Left lung (tissue), 10 donors: Measurements from ENCODE around the gene ERICH6B. TPM values are rescaled to one million over a fixed set of nuclear protein-coding genes. Genes with fewer than 3 reads are reported as not detected.
A peak's percentile ranks its signal among the peaks of the same experiment; 100 is the strongest.

Source experiments
- ATAC-seq: fragments of 200-7000 bp; cut with Tn5 transposase; one replicate; pipeline ENCODE4 v1.9.1; 2020; ENCODE audit warnings: moderate library complexity
- DNase-seq, 4 donors: peaks; one replicate each; pipeline ENCODE4 v3.0.0-alpha.2; 2013 to 2020
- H3K27ac ChIP-seq, 2 donors: fragments of 200-600 bp; sonication (generic) in 1 of 2; one replicate each; pipeline versions ENCODE4 v1.5.0 to v1.8.0; 2020 to 2021
- H3K27me3 ChIP-seq, 2 donors: fragments of 200-600 bp; sonication (generic) in 1 of 2; one replicate each; pipeline versions ENCODE4 v1.5.0 to v1.8.0; 2020 to 2021
- H3K36me3 ChIP-seq, 2 donors: fragments of 200-600 bp; sonication (generic) in 1 of 2; one replicate each; pipeline versions ENCODE4 v1.5.0 to v1.8.0; 2020 to 2021
- H3K4me1 ChIP-seq, 2 donors: fragments of 200-600 bp; one replicate each; pipeline ENCODE4 v1.8.0; 2021
- H3K4me3 ChIP-seq, 2 donors: fragments of 200-600 bp; sonication (generic) in 1 of 2; one replicate each; pipeline versions ENCODE4 v1.5.0 to v1.8.0; 2020 to 2021; ENCODE audit warnings: mild to moderate bottlenecking in 1 of 2
- H3K9me3 ChIP-seq, 2 donors: fragments of 200-600 bp; sonication (generic) in 1 of 2; one replicate each; pipeline versions ENCODE4 v1.5.0 to v1.8.0; 2020 to 2021
- CTCF ChIP-seq, 2 donors: fragments of 200-600 bp; sonication (generic) in 1 of 2; IDR thresholded peaks; one replicate each; pipeline versions ENCODE4 v1.5.0 to v1.8.0; 2021; ENCODE audit warnings: antibody characterized with exemption in 2 of 2
- intact Hi-C, 2 donors: fragments of 100-400 bp; cut with DNase I; formaldehyde crosslinking; loops; one replicate each; pipeline versions ENCODE4 v1.11.2 to v1.14.2; 2022
- polyA plus RNA-seq, 6 donors: library from polyadenylated mRNA; unstranded; fragments of 120-200 nt; gene quantifications; one replicate each; pipeline ENCODE4 v1.2.1, GENCODE V29; 2013; ENCODE audit not compliant: insufficient read length in 6 of 6
- total RNA-seq, 2 donors: library from RNA; stranded (reverse); fragmentation: NEBNext Ultra II Directional; extraction: Animal tissue kit (Norgen Biotek cat#: 25700); gene quantifications; one replicate each; pipeline ENCODE4 v1.2.1, GENCODE V29; 2021
- donor health status: DM: no; HTN: yes; CAD: no.
- donor health status: DM: no; HTN: no; CAD: no.

The ERICH6B gene
- total and polyA plus RNA-seq, 8 donors = 1.5 to 4.1 (median 3.1) TPM; not detected in 2

GRCh38 chr13:45492538-45492937 lies 123.0 kb downstream of the ERICH6B start:
- no peaks in the 10 kb centered on the region for H3K9me3 ChIP-seq
- DNase-seq (no peak), ATAC-seq (no peak)
- TF ChIP-seq CTCF (IDR thresholded peaks at IDR 0.05) = no peak
- intact Hi-C loops = no loop called here
- H3K36me3 ChIP-seq = peaks cover 0 to 76% of the 10 kb centered on the region in 2 donors
- no peaks in the 10 kb centered on the region for H3K4me1 ChIP-seq
- no peaks in the 10 kb centered on the region for H3K27me3 ChIP-seq
- peak overlapping the region in 1 of 2 donors; percentile 15 for H3K27ac ChIP-seq
- no peak overlapping the region for H3K4me3 ChIP-seq

Other genes with a start within 250 kb of the ERICH6B start
- 10 to 100 TPM; 20.9 to 25.1 TPM for gene SLC25A30, start 197.4 kb downstream of the ERICH6B start, total RNA-seq
- 10 to 100 TPM; 15.2 to 20.9 (median 16.7) TPM for gene SLC25A30, start 197.4 kb downstream of the ERICH6B start, polyA plus RNA-seq
- 10 to 100 TPM; 20.6 to 25.4 TPM for gene COG3, start 150.8 kb downstream of the ERICH6B start, total RNA-seq
- gene COG3, start 150.8 kb downstream of the ERICH6B start, polyA plus RNA-seq = 10 to 100 TPM; 31.3 to 37.8 (median 37.2) TPM
- gene CBY2, start 86.6 kb upstream of the ERICH6B start, total RNA-seq = not detected
- gene CBY2, start 86.6 kb upstream of the ERICH6B start, polyA plus RNA-seq = not detected
- gene SIAH3, start 236.0 kb upstream of the ERICH6B start, total RNA-seq = under 1 TPM in 1 of 2 donors, not detected in 1; 0.10 TPM
- under 1 TPM; 0.07 to 0.20 (median 0.13) TPM for gene SIAH3, start 236.0 kb upstream of the ERICH6B start, polyA plus RNA-seq